B cell (primary cell): Measurements from ENCODE around the gene BMP6. TPM values are rescaled to one million over a fixed set of nuclear protein-coding genes. Genes with fewer than 3 reads are reported as not detected.

Experiments used
- ATAC-seq: fragments of 200-7000 bp; cut with Tn5 transposase; one replicate; pipeline ENCODE4 v1.10.0; 2021; ENCODE audit warnings: low read depth, mild to moderate bottlenecking, moderate number of reproducible peaks, moderate library complexity
- CTCF ChIA-PET: fragments of 350-600 bp; sonication (Branson Sonifier 250); formaldehyde crosslinking; loops from one replicate; lab custom pipeline; 2021; ENCODE audit warnings: antibody characterized with exemption, inconsistent platforms; lab: Charles Lee
- POLR2A ChIA-PET: fragments of 350-600 bp; sonication (Branson Sonifier 250); formaldehyde crosslinking; loops from one replicate; lab custom pipeline; 2021; ENCODE audit warnings: antibody characterized with exemption; lab: Charles Lee
- DNase-seq: peaks from one replicate; pipeline ENCODE4 v3.0.0; 2013
- H2AFZ ChIP-seq: 2 replicates; pipeline ENCODE4 v1.6.1; 2012; ENCODE audit warnings: mild to moderate bottlenecking, low read depth, low read length; ENCODE audit not compliant: insufficient read depth, poor library complexity, severe bottlenecking
- H3K27ac ChIP-seq, 2 donors: 1 replicate in 1 of 2; 2 replicates in 1 of 2; pipeline ENCODE4 v1.5.1; 2012 to 2013; ENCODE audit warnings: low read length in 2 of 2, mild to moderate bottlenecking in 2 of 2, moderate library complexity in 1 of 2
- H3K27me3 ChIP-seq, 4 experiments: fragments of 200-600 bp in 1 of 4; sonication (generic) in 1 of 4; replicated peaks in 1 of 4; 1 replicate in 2 of 4; 2 replicates in 2 of 4; pipeline versions ENCODE4 v1.6.1 to v1.7.0; 2013 to 2016; ENCODE audit warnings: low read length in 3 of 4, mild to moderate bottlenecking in 2 of 4, mixed read lengths in 1 of 4, moderate library complexity in 1 of 4; ENCODE audit not compliant: insufficient read depth in 4 of 4, control insufficient read depth in 3 of 4; ENCODE audit errors: control extremely low read depth in 1 of 4
- H3K36me3 ChIP-seq, 2 experiments: replicated peaks in 1 of 2; 1 replicate in 1 of 2; 2 replicates in 1 of 2; pipeline versions ENCODE4 v1.6.1 to v1.7.1; 2013; ENCODE audit warnings: low read length in 1 of 2; ENCODE audit not compliant: insufficient read depth in 2 of 2, control insufficient read depth in 1 of 2; ENCODE audit errors: control extremely low read depth in 1 of 2, extremely low read depth in 1 of 2
- H3K4me1 ChIP-seq, 2 donors: fragments of 200-600 bp in 1 of 2; sonication (generic) in 1 of 2; 1 replicate in 1 of 2; 2 replicates in 1 of 2; pipeline versions ENCODE4 v1.5.1 to v1.6.1; 2013 to 2017; ENCODE audit warnings: low read length in 2 of 2; ENCODE audit not compliant: control insufficient read depth in 2 of 2, insufficient read depth in 2 of 2
- H3K4me2 ChIP-seq: replicated peaks from 2 replicates; pipeline ENCODE3; 2012; ENCODE audit warnings: mild to moderate bottlenecking, low read depth, low read length; ENCODE audit not compliant: poor library complexity, severe bottlenecking
- H3K4me3 ChIP-seq, 5 experiments: fragments of 200-600 bp in 1 of 5; sonication (generic) in 1 of 5; 1 replicate in 3 of 5; 2 replicates in 2 of 5; pipeline versions ENCODE4 v1.5.1 to v1.7.0; 2011 to 2016; ENCODE audit warnings: low read length in 4 of 5, mild to moderate bottlenecking in 4 of 5, low read depth in 2 of 5, control low read depth in 1 of 5, moderate library complexity in 1 of 5; ENCODE audit not compliant: insufficient read depth in 1 of 5; ENCODE audit errors: control extremely low read depth in 1 of 5, extremely low read depth in 1 of 5
- H3K79me2 ChIP-seq: fragments of 200-600 bp; sonication (generic); one replicate; pipeline ENCODE4 v1.6.0; 2016; ENCODE audit warnings: low read length; ENCODE audit not compliant: control insufficient read depth, insufficient read depth
- H3K9ac ChIP-seq: fragments of 200-600 bp; sonication (generic); 2 replicates; pipeline ENCODE4 v1.6.1; 2017; ENCODE audit warnings: mild to moderate bottlenecking, low read length, moderate library complexity
- H3K9me3 ChIP-seq, 3 donors: one replicate each; pipeline versions ENCODE4 v1.6.1 to v1.7.1; 2013; ENCODE audit warnings: low read length in 2 of 3; ENCODE audit not compliant: control insufficient read depth in 2 of 3, insufficient read depth in 1 of 3; ENCODE audit errors: control extremely low read depth in 1 of 3
- H4K20me1 ChIP-seq: 2 replicates; pipeline ENCODE4 v1.6.0; 2012; ENCODE audit warnings: mild to moderate bottlenecking, low read length; ENCODE audit not compliant: insufficient read depth, control insufficient read depth, poor library complexity, severe bottlenecking
- H3K27ac Mint-ChIP-seq: one replicate; pipeline ENCODE4 v1.8.0; 2021; ENCODE audit warnings: mixed read lengths
- H3K27me3 Mint-ChIP-seq: one replicate; pipeline ENCODE4 v1.8.0; 2021; ENCODE audit warnings: mixed read lengths
- H3K4me1 Mint-ChIP-seq: one replicate; pipeline ENCODE4 v1.8.0; 2021; ENCODE audit warnings: mixed read lengths
- H3K4me3 Mint-ChIP-seq: one replicate; pipeline ENCODE4 v1.8.0; 2021; ENCODE audit warnings: mixed read lengths
- H3K9me3 Mint-ChIP-seq: one replicate; pipeline ENCODE4 v1.8.0; 2022; ENCODE audit warnings: mixed read lengths; ENCODE audit not compliant: insufficient read depth
- CTCF ChIP-seq: fragments of 200-600 bp; IDR thresholded peaks from one replicate; pipeline ENCODE4 v1.8.0; 2022; ENCODE audit warnings: antibody characterized with exemption, mild to moderate bottlenecking
- EZH2 ChIP-seq: IDR thresholded peaks from 2 replicates; pipeline ENCODE4 v1.6.1; 2012; ENCODE audit warnings: borderline replicate concordance, low read depth, mild to moderate bottlenecking, moderate library complexity, low read length; ENCODE audit not compliant: insufficient read depth, poor library complexity, severe bottlenecking
- WGBS: methylation state at CpG from one replicate; pipeline ENCODE4 v1.1.5; 2013; ENCODE audit warnings: missing lambda C conversion rate; ENCODE audit not compliant: insufficient coverage; 5-methylcytosine and 5-hydroxymethylcytosine counted together
- intact Hi-C: fragments of 100-400 bp; cut with micrococcal nuclease; formaldehyde crosslinking; loops from one replicate; pipeline ENCODE4 v1.10.0; 2022
- polyA plus RNA-seq: library from polyadenylated mRNA; depleted of rRNA; stranded (reverse); fragments of >200 nt; gene quantifications from 2 replicates; pipeline ENCODE4 v1.2.3, GENCODE V29; 2012
- total RNA-seq, 2 donors: library from RNA; stranded (reverse); fragments of 120-200 nt in 1 of 2; gene quantifications; 1 replicate in 1 of 2; 2 replicates in 1 of 2; pipeline versions ENCODE4 v1.2.3 to v1.2.4, GENCODE V29; 2013 to 2022

Gene BMP6
- total and polyA plus RNA-seq, 2 donors (not counting 1 experiment from before 2014, with no cell fraction given) = 0.43 to 2.9 TPM

- no peaks in the 10 kb centered on the region for H3K9me3 Mint-ChIP-seq
- ChIA-PET CTCF (no interaction called here), POLR2A (no interaction called here)
- no peaks in the 10 kb centered on the region for H3K4me1 ChIP-seq
- H3K79me2 ChIP-seq = no peaks in the 10 kb centered on the region
- H3K27me3 ChIP-seq = peaks cover 0 to 7% (median 0%) of the 10 kb centered on the region in 4 experiments
- H3K27ac Mint-ChIP-seq = no peak overlapping the region
- H3K27me3 Mint-ChIP-seq = peaks cover 25% of the 10 kb centered on the region
- peaks cover 0 to 4% (median 0%) of the 10 kb centered on the region in 3 donors for H3K9me3 ChIP-seq
- ATAC-seq (no peak), DNase-seq (no peak)
- H3K4me2 ChIP-seq = no peak overlapping the region
- H3K4me1 Mint-ChIP-seq = no peaks in the 10 kb centered on the region
- no peak overlapping the region for H3K27ac ChIP-seq
- WGBS = 50% methylated on average over 3 of the region's 6 CpGs
- H3K4me3 Mint-ChIP-seq = no peak overlapping the region
- H2AFZ ChIP-seq = no peak overlapping the region
- TF ChIP-seq CTCF (no peak), EZH2 (no peak)
- no peaks in the 10 kb centered on the region for H4K20me1 ChIP-seq
- no peak overlapping the region for H3K4me3 ChIP-seq
- no peak overlapping the region for H3K9ac ChIP-seq
- no peaks in the 10 kb centered on the region for H3K36me3 ChIP-seq
- intact Hi-C loops = no loop called here
These were observed 79.9 kb downstream of the BMP6 start for GRCh38 chr6:7805850-7806214.

- H3K27ac ChIP-seq = no peak overlapping the region
- no peak overlapping the region for H3K9ac ChIP-seq
- no peak for TF ChIP-seq CTCF
- TF ChIP-seq EZH2 = no peak
- H3K4me2 ChIP-seq = no peak overlapping the region
- intact Hi-C loops = no loop called here
- DNase-seq = no peak
- ChIA-PET CTCF (no interaction called here), POLR2A (no interaction called here)
- H3K4me3 Mint-ChIP-seq = no peak overlapping the region
- H2AFZ ChIP-seq = no peak overlapping the region
- no peak overlapping the region for H3K4me3 ChIP-seq
- H3K4me1 ChIP-seq = no peaks in the 10 kb centered on the region
- no peaks in the 10 kb centered on the region for H3K36me3 ChIP-seq
- H3K9me3 Mint-ChIP-seq = no peaks in the 10 kb centered on the region
- no CpG with 5 or more reads among the region's 1 CpG for WGBS
- H3K27me3 ChIP-seq = peaks cover 0 to 7% (median 0%) of the 10 kb centered on the region in 4 experiments
- H3K27me3 Mint-ChIP-seq = peaks cover 30% of the 10 kb centered on the region
- no peaks in the 10 kb centered on the region for H3K4me1 Mint-ChIP-seq
- ATAC-seq = no peak
- no peaks in the 10 kb centered on the region for H3K79me2 ChIP-seq
- H3K27ac Mint-ChIP-seq = no peak overlapping the region
- H4K20me1 ChIP-seq = no peaks in the 10 kb centered on the region
- peaks cover 0 to 4% (median 0%) of the 10 kb centered on the region in 3 donors for H3K9me3 ChIP-seq
These were observed 80.8 kb downstream of the BMP6 start for GRCh38 chr6:7806711-7807110.
